HepG2 (cell line): ENCODE results near the gene MAN1A1. TPM values are rescaled to one million over a fixed set of nuclear protein-coding genes. Genes with fewer than 3 reads are reported as not detected.

Source experiments
- ATAC-seq: fragments of 200-7000 bp; cut with Tn5 transposase; 3 replicates; pipeline ENCODE4 v1.9.1; 2020; ENCODE audit warnings: mild to moderate bottlenecking, moderate library complexity
- BruUV-seq: library from RNA; stranded (reverse); fragments of 400-500 nt; replicated peaks from 2 replicates; lab custom pipeline; 2021; lab: Mats Ljungman, UMichigan
- CTCF ChIA-PET: fragments of 300-600 bp; formaldehyde crosslinking; extraction: SDS; loops from one replicate; lab custom pipeline; 2021; ENCODE audit warnings: low total read pairs, inconsistent platforms, low intra/inter-chr PET ratio; lab: Yijun Ruan, JAX
- POLR2A ChIA-PET: fragments of 350-600 bp; sonication (Branson Sonifier 250); formaldehyde crosslinking; loops from one replicate; lab custom pipeline; 2020; ENCODE audit warnings: antibody characterized with exemption, inconsistent platforms; lab: Yijun Ruan, JAX
- DNase-seq: peaks from one replicate; pipeline ENCODE4 v3.0.0-alpha.2; 2015; ENCODE audit warnings: low spot score
- FAIRE-seq: peaks from 3 replicates; lab custom pipeline; 2011; peaks lifted over from hg19 to GRCh38; lab: Jason Lieb, UNC
- H2AFZ ChIP-seq: one replicate; pipeline ENCODE4 v1.6.1; 2011; ENCODE audit warnings: low read length, inconsistent platforms
- H3K27ac ChIP-seq: fragments of 300-600 bp; 3 replicates; pipeline ENCODE4 v1.8.0; 2011; ENCODE audit warnings: mixed run types, mild to moderate bottlenecking, mixed read lengths, low read length, inconsistent platforms; ENCODE audit not compliant: insufficient read depth; ENCODE audit errors: extremely low read length
- H3K27me3 ChIP-seq, 2 experiments: fragments of 200-600 bp in 1 of 2; 2 replicates in 1 of 2; 3 replicates in 1 of 2; pipeline versions ENCODE4 v1.6.0 to v1.8.0; 2011; ENCODE audit warnings: low read length in 2 of 2, mild to moderate bottlenecking in 2 of 2, moderate library complexity in 2 of 2, inconsistent platforms in 1 of 2; ENCODE audit not compliant: insufficient read depth in 2 of 2, control insufficient read depth in 1 of 2
- H3K36me3 ChIP-seq, 2 experiments: fragments of 200-600 bp in 1 of 2; replicated peaks in 1 of 2; 2 replicates in 1 of 2; 3 replicates in 1 of 2; pipeline versions ENCODE4 v1.5.1 to v1.8.0; 2011; ENCODE audit warnings: low read length in 2 of 2, inconsistent platforms in 1 of 2; ENCODE audit not compliant: insufficient read depth in 2 of 2, control insufficient read depth in 1 of 2
- H3K4me1 ChIP-seq: 2 replicates; pipeline ENCODE4 v1.5.1; 2012; ENCODE audit warnings: low read length, inconsistent platforms; ENCODE audit not compliant: insufficient read depth
- H3K4me2 ChIP-seq: 2 replicates; pipeline ENCODE4 v1.6.0; 2011; ENCODE audit warnings: low read depth, low read length, inconsistent platforms
- H3K4me3 ChIP-seq, 3 experiments: fragments of 200-600 bp in 1 of 3; sonication (generic), shearing (Covaris generic) in 1 of 3; replicated peaks in 1 of 3; 2 replicates each; pipeline ENCODE4 v1.5.1; 2011 to 2016; ENCODE audit warnings: low read length in 3 of 3, inconsistent platforms in 2 of 3, low read depth in 2 of 3, mild to moderate bottlenecking in 2 of 3, control low read depth in 1 of 3, mixed read lengths in 1 of 3; ENCODE audit not compliant: insufficient read depth in 1 of 3
- H3K79me2 ChIP-seq: one replicate; pipeline ENCODE4 v1.6.1; 2011; ENCODE audit warnings: low read length, inconsistent platforms; ENCODE audit not compliant: insufficient read depth
- H3K9ac ChIP-seq: 2 replicates; pipeline ENCODE4 v1.6.0; 2011; ENCODE audit warnings: mild to moderate bottlenecking, low read depth, low read length, inconsistent platforms; ENCODE audit not compliant: insufficient read depth
- H3K9me3 ChIP-seq: 2 replicates; pipeline ENCODE4 v1.5.1; 2012; ENCODE audit warnings: mild to moderate bottlenecking, low read length
- H4K20me1 ChIP-seq: 2 replicates; pipeline ENCODE4 v1.6.0; 2011; ENCODE audit warnings: inconsistent platforms, mild to moderate bottlenecking, low read length, moderate library complexity; ENCODE audit not compliant: insufficient read depth
- CREB1 ChIP-seq, 2 experiments: fragments of 450-650 bp in 1 of 2; IDR thresholded peaks; 2 replicates each; pipeline ENCODE4 v1.6.1; 2016 to 2017; ENCODE audit warnings: control low read depth in 1 of 2, mild to moderate bottlenecking in 1 of 2, missing compliant biosample characterization in 1 of 2, missing genetic modification characterization in 1 of 2
- IKZF1 ChIP-seq: fragments of 450-650 bp; IDR thresholded peaks from 2 replicates; pipeline ENCODE4 v1.7.1; 2016
- RBM22 ChIP-seq: fragments of 200-400 bp; formaldehyde crosslinking; optimal IDR thresholded peaks from 2 replicates; pipeline ENCODE3; 2017; ENCODE audit warnings: mild to moderate bottlenecking, low read length, moderate library complexity
- ZNF225 ChIP-seq: sonication (generic); formaldehyde crosslinking; IDR thresholded peaks from 2 replicates; pipeline ENCODE4 v1.4.0; 2020; ENCODE audit warnings: mild to moderate bottlenecking, missing genetic modification reagents
- WGBS: methylation state at CpG from one replicate; pipeline ENCODE4 v1.1.6; 2017; ENCODE audit warnings: low lambda C conversion rate; 5-methylcytosine and 5-hydroxymethylcytosine counted together
- in situ Hi-C: cut with HindIII; loops from 2 replicates; pipeline ENCODE4 v1.10.0; 2017; ENCODE audit warnings: low pct_unique_long_range_greater_than_20kb; ENCODE audit not compliant: extremely low pct_ligation_motif_present
- intact Hi-C: fragments of 100-400 bp; cut with micrococcal nuclease; formaldehyde crosslinking; loops from one replicate; pipeline ENCODE4 v1.10.0; 2022; ENCODE audit not compliant: unreplicated experiment
- polyA plus RNA-seq, 8 experiments: library from polyadenylated mRNA; depleted of rRNA in 3 of 8; stranded (reverse) in 7 of 8; unstranded in 1 of 8; fragments of >200 nt; fragmentation: Illumina TruSeq in 4 of 8; extraction: Trizol in 4 of 8; gene quantifications; 2 replicates each; pipeline versions ENCODE4 v1.2.1 to v1.2.3, GENCODE V29; 2011 to 2016; ENCODE audit warnings: low read depth in 4 of 8, missing spikeins in 1 of 8, mixed read lengths in 1 of 8; ENCODE audit not compliant: insufficient read depth in 1 of 8
- total RNA-seq, 5 experiments: library from RNA; depleted of rRNA; stranded (reverse); fragments of >200 nt; fragmentation: Illumina TruSeq; extraction: Trizol; gene quantifications; 2 replicates each; pipeline ENCODE4 v1.2.3, GENCODE V29; 2016; ENCODE audit warnings: low read depth in 1 of 5
- TF ChIP-seq, protein P1 (sequence below): sonication (generic); formaldehyde crosslinking; IDR thresholded peaks from 2 replicates; pipeline ENCODE4 v1.4.0; 2020; ENCODE audit warnings: mild to moderate bottlenecking, missing genetic modification reagents

The MAN1A1 gene
- total and polyA plus RNA-seq, 2 of the 13 experiments (the other 11 are each of a cell fraction or from before 2014, with no cell fraction given): 156 to 236 TPM

GRCh38 chr6:119192200-119192599 is 157.4 kb downstream of the MAN1A1 start:
- no peak overlapping the region for H3K27ac ChIP-seq
- no TSS peak for BruUV-seq
- no peak for DNase-seq
- H3K36me3 ChIP-seq: peaks cover 30 to 90% of the 10 kb centered on the region in 2 experiments
- TF ChIP-seq IKZF1 (no peak), CREB1 (IDR thresholded peaks at IDR 0.05) (no peak), CREB1 (CRISPR knock-in tag; IDR thresholded peaks at IDR 0.05) (peak; percentile 17; the same call in 1 of the 2 replicates), RBM22 (peak; percentile 95)
- ATAC-seq: no peak
- H3K4me3 ChIP-seq: no peak overlapping the region
- H3K9ac ChIP-seq: no peak overlapping the region
- intact Hi-C loops: no loop called here
- H2AFZ ChIP-seq: no peak overlapping the region
- ChIA-PET CTCF (no interaction called here), POLR2A (no interaction called here)
- no peak overlapping the region for H3K4me2 ChIP-seq
- FAIRE-seq: no peak
- H3K4me1 ChIP-seq: no peaks in the 10 kb centered on the region
- no peaks in the 10 kb centered on the region for H3K27me3 ChIP-seq
- H3K79me2 ChIP-seq: no peaks in the 10 kb centered on the region
- in situ Hi-C loops: no loop called here
- 98% methylated on average over 3 of the region's 3 CpGs for WGBS
- H4K20me1 ChIP-seq: no peaks in the 10 kb centered on the region
- H3K9me3 ChIP-seq: no peaks in the 10 kb centered on the region

- peaks cover 36 to 90% of the 10 kb centered on the region in 2 experiments for H3K36me3 ChIP-seq
- H3K4me1 ChIP-seq: no peaks in the 10 kb centered on the region
- DNase-seq: no peak
- WGBS: 97% methylated on average over 1 of the region's 1 CpG
- intact Hi-C loops (loop anchor here (2.0 kb wide), 1 partner anchor 13 kb away; no protein-coding TSS in a partner anchor), in situ Hi-C loops (no loop called here)
- no peak overlapping the region for H3K27ac ChIP-seq
- no TSS peak for BruUV-seq
- H2AFZ ChIP-seq: no peak overlapping the region
- no peaks in the 10 kb centered on the region for H3K79me2 ChIP-seq
- ATAC-seq: no peak
- no peak overlapping the region for H3K4me2 ChIP-seq
- TF ChIP-seq ZNF225 (CRISPR knock-in tag) (no peak), RBM22 (peak; percentile 94)
- TF ChIP-seq, protein P1, sequence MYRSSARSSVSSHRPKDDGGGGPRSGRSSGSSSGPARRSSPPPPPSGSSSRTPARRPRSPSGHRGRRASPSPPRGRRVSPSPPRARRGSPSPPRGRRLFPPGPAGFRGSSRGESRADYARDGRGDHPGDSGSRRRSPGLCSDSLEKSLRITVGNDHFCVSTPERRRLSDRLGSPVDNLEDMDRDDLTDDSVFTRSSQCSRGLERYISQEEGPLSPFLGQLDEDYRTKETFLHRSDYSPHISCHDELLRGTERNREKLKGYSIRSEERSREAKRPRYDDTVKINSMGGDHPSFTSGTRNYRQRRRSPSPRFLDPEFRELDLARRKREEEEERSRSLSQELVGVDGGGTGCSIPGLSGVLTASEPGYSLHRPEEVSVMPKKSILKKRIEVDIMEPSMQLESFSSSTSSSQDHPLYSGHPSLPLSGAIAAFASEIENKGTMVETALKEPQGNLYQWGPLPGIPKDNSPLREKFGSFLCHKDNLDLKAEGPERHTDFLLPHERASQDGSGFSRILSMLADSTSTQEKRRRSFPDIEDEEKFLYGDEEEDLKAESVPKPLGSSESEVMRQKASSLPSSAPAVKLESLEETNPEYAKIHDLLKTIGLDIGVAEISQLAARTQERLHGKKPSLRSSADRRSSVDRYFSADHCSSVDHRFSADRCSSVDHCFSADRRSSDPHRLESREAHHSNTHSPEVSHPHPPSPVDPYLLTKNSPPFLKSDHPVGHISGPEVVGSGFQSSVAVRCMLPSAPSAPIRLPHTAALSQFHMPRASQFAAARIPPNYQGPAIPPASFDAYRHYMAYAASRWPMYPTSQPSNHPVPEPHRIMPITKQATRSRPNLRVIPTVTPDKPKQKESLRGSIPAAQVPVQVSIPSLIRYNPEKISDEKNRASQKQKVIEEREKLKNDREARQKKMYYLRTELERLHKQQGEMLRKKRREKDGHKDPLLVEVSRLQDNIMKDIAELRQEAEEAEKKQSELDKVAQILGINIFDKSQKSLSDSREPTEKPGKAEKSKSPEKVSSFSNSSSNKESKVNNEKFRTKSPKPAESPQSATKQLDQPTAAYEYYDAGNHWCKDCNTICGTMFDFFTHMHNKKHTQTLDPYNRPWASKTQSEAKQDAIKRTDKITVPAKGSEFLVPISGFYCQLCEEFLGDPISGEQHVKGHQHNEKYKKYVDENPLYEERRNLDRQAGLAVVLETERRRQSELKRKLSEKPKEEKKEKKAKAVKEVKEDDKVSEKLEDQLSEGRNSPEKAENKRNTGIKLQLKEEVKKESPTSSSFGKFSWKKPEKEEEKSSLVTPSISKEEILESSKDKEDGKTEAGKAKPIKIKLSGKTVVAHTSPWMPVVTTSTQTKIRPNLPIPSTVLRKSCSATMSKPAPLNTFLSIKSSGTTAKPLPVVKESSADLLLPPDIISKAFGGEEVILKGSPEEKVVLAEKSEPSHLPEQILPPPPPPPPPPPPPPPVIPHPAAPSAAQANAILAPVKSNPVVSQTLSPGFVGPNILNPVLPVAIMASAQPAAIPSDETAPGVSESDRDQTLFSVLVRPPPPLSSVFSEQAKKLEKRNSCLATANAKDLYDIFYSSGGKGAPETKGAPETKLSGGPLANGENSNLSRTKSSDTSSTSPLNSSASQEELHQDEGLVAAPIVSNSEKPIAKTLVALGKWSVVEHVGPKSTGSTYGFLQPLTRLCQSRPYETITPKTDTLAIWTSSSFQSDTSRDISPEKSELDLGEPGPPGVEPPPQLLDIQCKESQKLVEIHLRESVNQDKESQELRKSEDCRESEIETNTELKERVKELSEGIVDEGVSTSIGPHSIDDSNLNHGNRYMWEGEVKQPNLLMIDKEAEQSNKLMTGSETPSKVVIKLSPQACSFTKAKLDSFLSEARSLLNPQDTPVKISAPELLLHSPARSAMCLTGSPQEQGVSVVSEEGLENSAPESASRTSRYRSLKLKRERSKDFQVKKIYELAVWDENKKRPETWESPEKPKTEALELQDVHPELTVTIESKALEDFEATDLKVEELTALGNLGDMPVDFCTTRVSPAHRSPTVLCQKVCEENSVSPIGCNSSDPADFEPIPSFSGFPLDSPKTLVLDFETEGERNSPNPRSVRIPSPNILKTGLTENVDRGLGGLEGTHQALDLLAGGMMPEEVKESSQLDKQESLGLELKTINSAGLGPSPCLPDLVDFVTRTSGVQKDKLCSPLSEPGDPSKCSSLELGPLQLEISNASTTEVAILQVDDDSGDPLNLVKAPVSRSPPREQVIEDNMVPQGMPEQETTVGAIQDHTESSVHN (CRISPR knock-in tag): no peak
- TF ChIP-seq, all 625 proteins: peak for 1
- FAIRE-seq: no peak
- ChIA-PET CTCF (no interaction called here), POLR2A (no interaction called here)
- Histone ChIP-seq H4K20me1 (no peaks in the 10 kb centered on the region), H3K9me3 (no peaks in the 10 kb centered on the region), H3K9ac (no peak overlapping the region), H3K4me3 (no peak overlapping the region), H3K27me3 (no peaks in the 10 kb centered on the region)
Measured at GRCh38 chr6:119190176-119190575, 159.4 kb downstream of the MAN1A1 start.
